Pancreas (tissue), 10 donors: ENCODE data around the gene TMTC4. TPM values are rescaled to one million over a fixed set of nuclear protein-coding genes. Genes with fewer than 3 reads are reported as not detected.
"Not testable (repeated sequence)": the region's sequence is repeated elsewhere in the genome, so short reads cannot be mapped to it uniquely, and the experiment has no call there.

Experiments used
- ATAC-seq, 4 donors: fragments of 200-7000 bp; cut with Tn5 transposase; one replicate each; pipeline versions ENCODE4 v1.8.0 to v1.9.1; 2020; ENCODE audit warnings: mild to moderate bottlenecking in 4 of 4, moderate library complexity in 4 of 4
- DNase-seq, 6 donors: peaks; one replicate each; pipeline ENCODE4 v3.0.0-alpha.2; 2020
- FAIRE-seq: peaks from 2 replicates; lab custom pipeline; 2012; peaks lifted over from hg19 to GRCh38; lab: Jason Lieb, UNC
- H3K27ac ChIP-seq, 4 donors: fragments of 200-600 bp; sonication (generic); 1 replicate in 3 of 4; 2 replicates in 1 of 4; pipeline versions ENCODE4 v1.5.0 to v1.8.0; 2020
- H3K27me3 ChIP-seq, 4 donors: fragments of 200-600 bp; one replicate each; pipeline ENCODE4 v1.8.0; 2021
- H3K36me3 ChIP-seq, 3 donors: fragments of 200-600 bp; sonication (generic) in 1 of 3; one replicate each; pipeline versions ENCODE4 v1.5.0 to v1.8.0; 2020 to 2021
- H3K4me1 ChIP-seq, 3 donors: fragments of 200-600 bp; one replicate each; pipeline ENCODE4 v1.8.0; 2021
- H3K4me3 ChIP-seq, 4 donors: fragments of 200-600 bp; sonication (generic) in 2 of 4; one replicate each; pipeline versions ENCODE4 v1.5.0 to v1.8.0; 2020 to 2021
- H3K9me3 ChIP-seq, 4 donors: fragments of 200-600 bp; one replicate each; pipeline ENCODE4 v1.8.0; 2021
- WGBS, 2 donors: extraction: QIAGEN DNeasy Blood & Tissue Kit; methylation state at CpG; one replicate each; pipeline ENCODE4 v1.1.7; 2013; 5-methylcytosine and 5-hydroxymethylcytosine counted together
- intact Hi-C, 3 donors: fragments of 100-400 bp; cut with DNase I; formaldehyde crosslinking; loops; one replicate each; pipeline versions ENCODE4 v1.11.1 to v1.14.2; 2022
- polyA plus RNA-seq, 2 donors: library from polyadenylated mRNA; stranded (reverse); fragments of 200-250 nt; gene quantifications; one replicate each; pipeline ENCODE4 v1.2.3, GENCODE V29; 2013
- total RNA-seq, 6 donors: library from RNA; stranded (reverse); fragmentation: NEBNext Ultra II Directional in 4 of 6; extraction: Animal tissue kit (Norgen Biotek cat#: 25700) in 4 of 6; gene quantifications; one replicate each; pipeline versions ENCODE4 v1.2.1 to v1.2.4, GENCODE V29; 2021 to 2023
- TF ChIP-seq, protein P1 (sequence below), 4 donors: fragments of 200-600 bp; sonication (generic) in 3 of 4; IDR thresholded peaks; one replicate each; pipeline versions ENCODE4 v1.5.0 to v1.8.0; 2021; ENCODE audit warnings: antibody characterized with exemption in 4 of 4
- donor health status: healthy with polysubstance abuse.
- donor health status: DM: no; HTN: no; CAD: no; lungs with moderate emphysema.
- donor health status: DM: no; HTN: no; CAD: no.
- donor health status: control.
- donor health status: control.
- donor health status: Bipolar disorder and iron deficiency.
- donor health status: DM: yes; HTN: yes; CAD: no.
- donor health status: DM: no; HTN: no; CAD: no.
- donor health status: DM: no; HTN: no; CAD: no.
- donor health status: DM: yes; HTN: yes; CAD: no.

Gene TMTC4
- total and polyA plus RNA-seq, 8 donors = 7.3 to 18.0 (median 13.7) TPM

DNA sequence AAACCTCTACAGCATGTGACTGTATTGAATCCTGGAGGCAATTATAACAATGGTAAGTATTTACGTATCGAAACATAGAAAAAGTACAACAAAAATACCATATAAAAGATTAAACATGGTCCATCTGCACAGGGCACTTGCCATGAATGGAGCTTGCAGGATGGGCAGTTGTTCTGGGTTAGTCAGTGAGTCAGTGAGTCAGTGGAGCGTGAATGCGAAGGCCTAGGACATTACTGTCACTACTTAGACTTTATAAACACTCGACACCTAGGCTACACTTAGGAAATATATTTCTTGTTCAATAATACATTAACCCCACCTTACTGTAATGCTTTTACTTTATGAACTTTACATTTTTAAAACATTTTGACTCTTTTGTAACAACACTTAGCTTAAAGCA is 35.6 kb upstream of the TMTC4 start:
- Histone ChIP-seq H3K36me3 (no peaks in the 10 kb centered on the region), H3K9me3 (no peaks in the 10 kb centered on the region), H3K27ac (no peak overlapping the region), H3K4me1 (no peaks in the 10 kb centered on the region), H3K27me3 (no peaks in the 10 kb centered on the region), H3K4me3 (no peak overlapping the region)
- FAIRE-seq = no peak
- no peak for DNase-seq
- intact Hi-C loops = loop anchor here in 1 of 3 donors (10.0 kb wide), 1 partner anchor 395 kb away; no protein-coding TSS in a partner anchor
- 94 to 97% methylated on average over 5 of the region's 5 CpGs for WGBS, 2 donors
- ATAC-seq = no peak
- TF ChIP-seq, protein P1, sequence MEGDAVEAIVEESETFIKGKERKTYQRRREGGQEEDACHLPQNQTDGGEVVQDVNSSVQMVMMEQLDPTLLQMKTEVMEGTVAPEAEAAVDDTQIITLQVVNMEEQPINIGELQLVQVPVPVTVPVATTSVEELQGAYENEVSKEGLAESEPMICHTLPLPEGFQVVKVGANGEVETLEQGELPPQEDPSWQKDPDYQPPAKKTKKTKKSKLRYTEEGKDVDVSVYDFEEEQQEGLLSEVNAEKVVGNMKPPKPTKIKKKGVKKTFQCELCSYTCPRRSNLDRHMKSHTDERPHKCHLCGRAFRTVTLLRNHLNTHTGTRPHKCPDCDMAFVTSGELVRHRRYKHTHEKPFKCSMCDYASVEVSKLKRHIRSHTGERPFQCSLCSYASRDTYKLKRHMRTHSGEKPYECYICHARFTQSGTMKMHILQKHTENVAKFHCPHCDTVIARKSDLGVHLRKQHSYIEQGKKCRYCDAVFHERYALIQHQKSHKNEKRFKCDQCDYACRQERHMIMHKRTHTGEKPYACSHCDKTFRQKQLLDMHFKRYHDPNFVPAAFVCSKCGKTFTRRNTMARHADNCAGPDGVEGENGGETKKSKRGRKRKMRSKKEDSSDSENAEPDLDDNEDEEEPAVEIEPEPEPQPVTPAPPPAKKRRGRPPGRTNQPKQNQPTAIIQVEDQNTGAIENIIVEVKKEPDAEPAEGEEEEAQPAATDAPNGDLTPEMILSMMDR (IDR thresholded peaks at IDR 0.05) = no peak

DNA sequence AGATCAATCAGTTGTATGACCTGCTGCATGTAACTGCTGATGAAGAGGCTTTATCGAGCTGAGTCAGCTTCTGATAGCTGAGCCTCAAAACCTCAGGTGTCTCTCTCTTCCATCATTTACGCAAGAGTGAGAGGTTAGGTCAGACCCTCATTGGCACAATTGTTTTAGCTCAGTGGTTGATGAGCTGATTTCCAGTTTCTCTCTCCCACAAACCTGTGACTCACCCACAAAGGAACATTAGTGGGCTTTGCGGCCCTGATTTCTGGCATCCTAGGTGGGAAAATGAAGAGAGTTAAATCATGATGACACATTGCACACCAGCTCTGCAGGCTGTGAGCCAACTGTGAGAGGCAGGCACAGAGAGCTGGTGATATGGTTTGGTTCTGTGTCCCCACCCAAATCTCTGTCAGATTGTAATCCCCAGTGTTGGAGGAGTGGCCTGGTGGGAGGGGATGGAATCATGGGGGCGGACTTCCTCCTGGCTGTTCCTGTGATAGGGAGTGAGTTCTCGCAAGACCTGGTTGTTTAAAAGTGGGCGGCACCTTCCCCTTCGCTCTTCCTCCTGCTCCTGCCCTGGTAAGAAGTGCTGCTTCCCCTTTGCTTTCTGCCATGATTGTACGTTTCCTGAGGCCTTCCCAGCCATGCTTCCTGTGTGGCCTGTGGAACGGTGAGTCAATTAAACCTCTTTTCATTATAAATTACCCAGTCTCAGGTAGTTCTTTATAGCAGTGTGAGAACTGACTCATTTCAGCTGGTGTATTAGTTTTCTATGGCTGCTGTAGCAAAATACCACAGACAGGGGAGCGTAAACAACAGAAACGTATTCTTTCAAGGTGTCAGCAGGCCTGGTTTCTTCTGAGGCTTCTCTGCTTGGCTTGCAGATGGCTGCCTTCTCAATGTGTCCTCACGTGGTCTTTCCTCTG is 33.5 kb upstream of the TMTC4 start:
- intact Hi-C loops = no loop called here
- no peaks in the 10 kb centered on the region for H3K4me1 ChIP-seq
- no peak overlapping the region for H3K27ac ChIP-seq
- DNase-seq (no peak), ATAC-seq (no peak), FAIRE-seq (no peak)
- no peaks in the 10 kb centered on the region for H3K36me3 ChIP-seq
- WGBS, 2 donors = 82 to 88% methylated on average over 12 of the region's 12 CpGs
- H3K4me3 ChIP-seq = no peak overlapping the region
- no peaks in the 10 kb centered on the region for H3K27me3 ChIP-seq
- no peaks in the 10 kb centered on the region for H3K9me3 ChIP-seq
- TF ChIP-seq, protein P1 (IDR thresholded peaks at IDR 0.05) = no peak

DNA sequence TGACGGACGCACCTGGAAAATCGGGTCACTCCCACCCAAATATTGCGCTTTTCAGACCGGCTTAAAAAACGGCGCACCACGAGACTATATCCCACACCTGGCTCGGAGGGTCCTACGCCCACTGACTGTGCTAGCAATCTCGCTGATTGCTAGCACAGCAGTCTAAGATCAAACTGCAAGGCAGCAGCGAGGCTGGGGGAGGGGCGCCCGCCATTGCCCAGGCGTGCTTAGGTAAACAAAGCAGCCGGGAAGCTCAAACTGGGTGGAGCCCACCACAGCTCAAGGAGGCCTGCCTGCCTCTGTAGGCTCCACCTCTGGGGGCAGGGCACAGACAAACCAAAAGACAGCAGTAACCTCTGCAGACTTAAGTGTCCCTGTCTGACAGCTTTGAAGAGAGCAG is 23.7 kb upstream of the TMTC4 start:
- intact Hi-C loops, DNase-seq, H3K27ac ChIP-seq, H3K4me1 ChIP-seq, FAIRE-seq, H3K4me3 ChIP-seq, H3K9me3 ChIP-seq, H3K27me3 ChIP-seq, ATAC-seq, H3K36me3 ChIP-seq: not testable (repeated sequence)
- WGBS, 2 donors = 14 to 46% methylated on average over 5 to 9 of the region's 16 CpGs

DNA sequence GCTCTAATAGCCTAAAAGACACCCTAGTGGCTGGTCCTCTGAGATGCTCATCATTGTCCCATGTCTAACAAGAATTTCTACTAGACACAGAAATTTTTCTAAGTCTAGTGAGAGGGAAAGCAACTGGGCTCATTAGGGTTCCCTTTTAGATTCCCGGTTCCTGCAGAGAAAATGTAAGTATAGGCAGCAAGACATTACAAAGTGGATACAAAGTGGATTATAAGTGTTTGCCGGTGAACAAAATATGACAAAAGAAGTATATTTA is 20.8 kb upstream of the TMTC4 start:
- Histone ChIP-seq H3K4me1 (peaks cover 0 to 4% (median 0%) of the 10 kb centered on the region in 3 donors), H3K27ac (no peak overlapping the region)

DNA sequence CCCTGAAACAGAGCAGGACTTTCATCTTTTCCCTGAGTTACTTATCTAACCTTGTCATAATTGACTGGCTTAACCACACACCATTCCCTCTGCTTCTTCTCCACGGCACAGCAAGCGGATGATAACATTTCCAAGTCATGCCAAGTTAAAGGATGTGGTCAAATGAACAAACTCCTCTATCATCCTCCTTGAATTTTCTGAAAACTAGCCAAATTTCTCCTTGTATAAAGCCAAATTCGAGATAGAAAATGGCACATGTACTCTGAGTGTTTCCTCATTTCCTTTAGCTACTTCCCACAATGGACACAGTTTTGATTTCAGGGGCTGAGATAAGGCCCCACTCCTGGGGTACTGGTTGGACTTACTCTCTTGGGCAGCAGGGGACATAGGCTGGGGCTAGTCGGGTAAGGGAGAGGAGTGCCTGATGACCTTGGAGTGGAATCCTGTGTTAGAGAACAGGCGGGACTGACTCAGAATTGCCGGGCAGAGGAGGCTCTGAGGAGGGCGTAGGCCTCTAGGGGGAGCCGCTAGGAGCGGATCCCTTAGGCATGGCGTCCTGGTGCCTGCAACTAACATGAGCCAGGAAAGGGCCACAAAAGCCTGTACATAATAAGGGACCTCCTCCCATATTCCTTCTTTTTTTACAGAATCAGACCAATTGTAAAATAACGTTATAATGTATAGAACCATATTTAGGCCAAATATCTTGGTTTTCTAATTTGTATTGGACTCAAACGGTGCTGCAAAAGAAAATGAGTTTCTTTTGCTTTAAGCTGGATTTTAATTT is 20.3 kb upstream of the TMTC4 start:
- H3K27me3 ChIP-seq = no peaks in the 10 kb centered on the region
- intact Hi-C loops = no loop called here
- H3K4me1 ChIP-seq = peaks cover 0 to 4% (median 0%) of the 10 kb centered on the region in 3 donors
- no peak overlapping the region for H3K4me3 ChIP-seq
- no peaks in the 10 kb centered on the region for H3K36me3 ChIP-seq
- DNase-seq = peak; percentile 7 to 80 (median 49)
- 30 to 33% methylated on average over 12 of the region's 12 CpGs for WGBS, 2 donors
- TF ChIP-seq, protein P1 (IDR thresholded peaks at IDR 0.05) = peak in 3 of 4 donors; percentile 13 to 26 (median 20)
- H3K27ac ChIP-seq = no peak overlapping the region
- no peaks in the 10 kb centered on the region for H3K9me3 ChIP-seq
- FAIRE-seq = no peak
- peak; percentile 79 to 93 (median 92) for ATAC-seq

More for the DNA sequence above, 20.8 kb upstream of the TMTC4 start:
- TF ChIP-seq, protein P1 (IDR thresholded peaks at IDR 0.05) = no peak
- Histone ChIP-seq H3K9me3 (no peaks in the 10 kb centered on the region), H3K4me3 (no peak overlapping the region), H3K36me3 (no peaks in the 10 kb centered on the region), H3K27me3 (no peaks in the 10 kb centered on the region)
- intact Hi-C loops = no loop called here
- WGBS, 2 donors = 96 to 97% methylated on average over 2 of the region's 2 CpGs
- FAIRE-seq (no peak), ATAC-seq (no peak), DNase-seq (no peak)
